WTC11 (cell line): Measurements from ENCODE around the gene MRPS18A. TPM values are rescaled to one million over a fixed set of nuclear protein-coding genes. Genes with fewer than 3 reads are reported as not detected.
A peak's percentile ranks its signal among the peaks of the same experiment; 100 is the strongest.
"Not testable (repeated sequence)": the region's sequence is repeated elsewhere in the genome, so short reads cannot be mapped to it uniquely, and the experiment has no call there.

Experiments
- ATAC-seq: fragments of 200-7000 bp; cut with Tn5 transposase; 2 replicates; pipeline ENCODE4 v1.10.0; 2021; ENCODE audit warnings: mild to moderate bottlenecking, moderate library complexity
- CTCF ChIA-PET: fragments of 300-600 bp; sonication (Branson Sonifier 250); formaldehyde crosslinking; loops from one replicate; lab custom pipeline; 2021; ENCODE audit warnings: antibody characterized with exemption; lab: Charles Lee
- POLR2A ChIA-PET: fragments of 350-600 bp; sonication (Branson Sonifier 250); formaldehyde crosslinking; loops from one replicate; lab custom pipeline; 2021; ENCODE audit warnings: antibody characterized with exemption; lab: Charles Lee
- DNase-seq: peaks from one replicate; pipeline ENCODE4 v3.0.0; 2021; ENCODE audit warnings: low spot score
- H3K27ac Mint-ChIP-seq: 2 replicates; pipeline ENCODE4 v1.8.0; 2021; ENCODE audit warnings: mixed read lengths
- H3K27me3 Mint-ChIP-seq: 2 replicates; pipeline ENCODE4 v1.8.0; 2021; ENCODE audit warnings: low read depth, mild to moderate bottlenecking, moderate library complexity, mixed read lengths
- H3K36me3 Mint-ChIP-seq: 2 replicates; pipeline ENCODE4 v1.8.0; 2021; ENCODE audit warnings: mixed read lengths
- H3K4me1 Mint-ChIP-seq: 2 replicates; pipeline ENCODE4 v1.8.0; 2022; ENCODE audit warnings: mixed read lengths
- H3K4me3 Mint-ChIP-seq: 2 replicates; pipeline ENCODE4 v1.8.0; 2021; ENCODE audit warnings: mild to moderate bottlenecking, moderate library complexity, mixed read lengths
- H3K9me3 Mint-ChIP-seq: 2 replicates; pipeline ENCODE4 v1.8.0; 2021; ENCODE audit warnings: mixed read lengths
- ATF1 ChIP-seq: sonication (generic); formaldehyde crosslinking; IDR thresholded peaks from 2 replicates; pipeline ENCODE4 v1.8.1; 2023; ENCODE audit warnings: mild to moderate bottlenecking, moderate library complexity, missing genetic modification reagents
- ETV6 ChIP-seq: sonication (generic); formaldehyde crosslinking; IDR thresholded peaks from 2 replicates; pipeline ENCODE4 v1.8.1; 2022; ENCODE audit warnings: mild to moderate bottlenecking, missing genetic modification reagents
- FOXK1 ChIP-seq: sonication (generic); formaldehyde crosslinking; IDR thresholded peaks from 2 replicates; pipeline ENCODE4 v1.8.0; 2022; ENCODE audit warnings: mild to moderate bottlenecking, moderate library complexity, missing genetic modification reagents
- GRHL2 ChIP-seq: fragments of 250-450 bp; sonication (Bioruptor Pico); IDR thresholded peaks from 2 replicates; pipeline ENCODE4 v1.8.0; 2022; ENCODE audit warnings: mild to moderate bottlenecking, moderate library complexity; ENCODE audit not compliant: insufficient replicate concordance, severe bottlenecking
- MLX ChIP-seq: sonication (generic); formaldehyde crosslinking; IDR thresholded peaks from 2 replicates; pipeline ENCODE4 v1.8.1; 2023; ENCODE audit warnings: mild to moderate bottlenecking, missing genetic modification reagents, moderate library complexity
- PRRX2 ChIP-seq: fragments of 250-450 bp; sonication (Bioruptor Pico); IDR thresholded peaks from 2 replicates; pipeline ENCODE4 v1.8.0; 2021; ENCODE audit warnings: mild to moderate bottlenecking
- SP1 ChIP-seq: sonication (generic); formaldehyde crosslinking; conservative IDR thresholded peaks from 2 replicates; pipeline ENCODE4 v1.8.1; 2022; ENCODE audit warnings: missing genetic modification reagents
- STAT6 ChIP-seq: sonication (generic); formaldehyde crosslinking; conservative IDR thresholded peaks from 2 replicates; pipeline ENCODE4 v1.8.1; 2023; ENCODE audit warnings: mild to moderate bottlenecking, low read depth, missing genetic modification reagents, moderate library complexity
- ZNF263 ChIP-seq: sonication (generic); formaldehyde crosslinking; IDR thresholded peaks from 2 replicates; pipeline ENCODE4 v1.8.1; 2022; ENCODE audit warnings: low read depth, mild to moderate bottlenecking, moderate library complexity, missing genetic modification reagents
- ZNF671 ChIP-seq: fragments of 250-450 bp; sonication (Bioruptor Pico); IDR thresholded peaks from 2 replicates; pipeline ENCODE4 v1.8.0; 2021; ENCODE audit warnings: mild to moderate bottlenecking
- total RNA-seq: library from RNA; stranded (reverse); gene quantifications from 3 replicates; pipeline ENCODE4 v1.2.3, GENCODE V29; 2021
- TF ChIP-seq, protein P1 (sequence below): sonication (generic); formaldehyde crosslinking; IDR thresholded peaks from 2 replicates; pipeline ENCODE4 v1.8.1; 2023; ENCODE audit warnings: mild to moderate bottlenecking, moderate library complexity, missing genetic modification reagents
- TF ChIP-seq, protein P2 (sequence below): sonication (generic); formaldehyde crosslinking; IDR thresholded peaks from 2 replicates; pipeline ENCODE4 v1.8.1; 2022; ENCODE audit warnings: mild to moderate bottlenecking, missing genetic modification reagents, moderate library complexity, borderline replicate concordance
- TF ChIP-seq, protein P3 (sequence below): fragments of 250-450 bp; sonication (Bioruptor Pico); IDR thresholded peaks from 2 replicates; pipeline ENCODE4 v1.9.0; 2021; ENCODE audit warnings: mild to moderate bottlenecking, borderline replicate concordance
- TF ChIP-seq, protein P4 (sequence below): sonication (generic); formaldehyde crosslinking; IDR thresholded peaks from 2 replicates; pipeline ENCODE4 v1.8.1; 2022; ENCODE audit warnings: low read depth, missing genetic modification reagents, borderline replicate concordance

MRPS18A gene
- total RNA-seq, 1 experiment from 2014 or later: 61.6 TPM

DNA sequence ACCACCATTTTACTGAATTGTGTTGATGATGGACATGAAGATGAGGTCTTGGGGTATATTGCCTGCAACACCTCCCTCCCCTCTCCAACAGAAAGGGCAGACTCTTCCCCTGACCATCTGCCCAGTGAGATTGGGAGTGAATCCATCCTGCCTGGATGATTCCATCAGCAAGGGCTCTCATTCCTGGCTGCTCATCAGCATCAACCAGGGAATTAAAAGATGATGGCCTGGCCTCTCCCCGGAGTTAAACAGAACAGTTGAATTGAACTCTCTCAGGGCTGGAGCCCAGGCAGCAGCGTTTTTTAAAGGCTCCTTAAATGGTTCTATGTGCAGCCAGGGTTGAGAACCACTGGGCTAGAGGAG is 14.6 kb upstream of the MRPS18A start:
- CTCF ChIA-PET: no interaction called here
- POLR2A ChIA-PET: no interaction called here
- H3K36me3 Mint-ChIP-seq: no peaks in the 10 kb centered on the region; the same call in 1 of the 2 replicates
- peak overlapping the region; percentile 51 for H3K4me3 Mint-ChIP-seq
- TF ChIP-seq PRRX2 (CRISPR knock-in tag) (no peak), SP1 (no peak), STAT6 (CRISPR knock-in tag) (no peak), ATF1 (CRISPR knock-in tag) (no peak), GRHL2 (CRISPR knock-in tag) (no peak), ZNF263 (CRISPR knock-in tag) (no peak), MLX (CRISPR knock-in tag) (no peak), ZNF671 (CRISPR knock-in tag) (no peak), ETV6 (CRISPR knock-in tag) (no peak), FOXK1 (CRISPR knock-in tag) (no peak)
- TF ChIP-seq, protein P1, sequence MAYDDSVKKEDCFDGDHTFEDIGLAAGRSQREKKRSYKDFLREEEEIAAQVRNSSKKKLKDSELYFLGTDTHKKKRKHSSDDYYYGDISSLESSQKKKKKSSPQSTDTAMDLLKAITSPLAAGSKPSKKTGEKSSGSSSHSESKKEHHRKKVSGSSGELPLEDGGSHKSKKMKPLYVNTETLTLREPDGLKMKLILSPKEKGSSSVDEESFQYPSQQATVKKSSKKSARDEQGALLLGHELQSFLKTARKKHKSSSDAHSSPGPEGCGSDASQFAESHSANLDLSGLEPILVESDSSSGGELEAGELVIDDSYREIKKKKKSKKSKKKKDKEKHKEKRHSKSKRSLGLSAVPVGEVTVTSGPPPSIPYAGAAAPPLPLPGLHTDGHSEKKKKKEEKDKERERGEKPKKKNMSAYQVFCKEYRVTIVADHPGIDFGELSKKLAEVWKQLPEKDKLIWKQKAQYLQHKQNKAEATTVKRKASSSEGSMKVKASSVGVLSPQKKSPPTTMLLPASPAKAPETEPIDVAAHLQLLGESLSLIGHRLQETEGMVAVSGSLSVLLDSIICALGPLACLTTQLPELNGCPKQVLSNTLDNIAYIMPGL (CRISPR knock-in tag): no peak
- TF ChIP-seq, protein P2, sequence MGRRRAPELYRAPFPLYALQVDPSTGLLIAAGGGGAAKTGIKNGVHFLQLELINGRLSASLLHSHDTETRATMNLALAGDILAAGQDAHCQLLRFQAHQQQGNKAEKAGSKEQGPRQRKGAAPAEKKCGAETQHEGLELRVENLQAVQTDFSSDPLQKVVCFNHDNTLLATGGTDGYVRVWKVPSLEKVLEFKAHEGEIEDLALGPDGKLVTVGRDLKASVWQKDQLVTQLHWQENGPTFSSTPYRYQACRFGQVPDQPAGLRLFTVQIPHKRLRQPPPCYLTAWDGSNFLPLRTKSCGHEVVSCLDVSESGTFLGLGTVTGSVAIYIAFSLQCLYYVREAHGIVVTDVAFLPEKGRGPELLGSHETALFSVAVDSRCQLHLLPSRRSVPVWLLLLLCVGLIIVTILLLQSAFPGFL (CRISPR knock-in tag): no peak
- TF ChIP-seq, protein P3, sequence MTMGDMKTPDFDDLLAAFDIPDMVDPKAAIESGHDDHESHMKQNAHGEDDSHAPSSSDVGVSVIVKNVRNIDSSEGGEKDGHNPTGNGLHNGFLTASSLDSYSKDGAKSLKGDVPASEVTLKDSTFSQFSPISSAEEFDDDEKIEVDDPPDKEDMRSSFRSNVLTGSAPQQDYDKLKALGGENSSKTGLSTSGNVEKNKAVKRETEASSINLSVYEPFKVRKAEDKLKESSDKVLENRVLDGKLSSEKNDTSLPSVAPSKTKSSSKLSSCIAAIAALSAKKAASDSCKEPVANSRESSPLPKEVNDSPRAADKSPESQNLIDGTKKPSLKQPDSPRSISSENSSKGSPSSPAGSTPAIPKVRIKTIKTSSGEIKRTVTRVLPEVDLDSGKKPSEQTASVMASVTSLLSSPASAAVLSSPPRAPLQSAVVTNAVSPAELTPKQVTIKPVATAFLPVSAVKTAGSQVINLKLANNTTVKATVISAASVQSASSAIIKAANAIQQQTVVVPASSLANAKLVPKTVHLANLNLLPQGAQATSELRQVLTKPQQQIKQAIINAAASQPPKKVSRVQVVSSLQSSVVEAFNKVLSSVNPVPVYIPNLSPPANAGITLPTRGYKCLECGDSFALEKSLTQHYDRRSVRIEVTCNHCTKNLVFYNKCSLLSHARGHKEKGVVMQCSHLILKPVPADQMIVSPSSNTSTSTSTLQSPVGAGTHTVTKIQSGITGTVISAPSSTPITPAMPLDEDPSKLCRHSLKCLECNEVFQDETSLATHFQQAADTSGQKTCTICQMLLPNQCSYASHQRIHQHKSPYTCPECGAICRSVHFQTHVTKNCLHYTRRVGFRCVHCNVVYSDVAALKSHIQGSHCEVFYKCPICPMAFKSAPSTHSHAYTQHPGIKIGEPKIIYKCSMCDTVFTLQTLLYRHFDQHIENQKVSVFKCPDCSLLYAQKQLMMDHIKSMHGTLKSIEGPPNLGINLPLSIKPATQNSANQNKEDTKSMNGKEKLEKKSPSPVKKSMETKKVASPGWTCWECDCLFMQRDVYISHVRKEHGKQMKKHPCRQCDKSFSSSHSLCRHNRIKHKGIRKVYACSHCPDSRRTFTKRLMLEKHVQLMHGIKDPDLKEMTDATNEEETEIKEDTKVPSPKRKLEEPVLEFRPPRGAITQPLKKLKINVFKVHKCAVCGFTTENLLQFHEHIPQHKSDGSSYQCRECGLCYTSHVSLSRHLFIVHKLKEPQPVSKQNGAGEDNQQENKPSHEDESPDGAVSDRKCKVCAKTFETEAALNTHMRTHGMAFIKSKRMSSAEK: no peak
- TF ChIP-seq, protein P4, sequence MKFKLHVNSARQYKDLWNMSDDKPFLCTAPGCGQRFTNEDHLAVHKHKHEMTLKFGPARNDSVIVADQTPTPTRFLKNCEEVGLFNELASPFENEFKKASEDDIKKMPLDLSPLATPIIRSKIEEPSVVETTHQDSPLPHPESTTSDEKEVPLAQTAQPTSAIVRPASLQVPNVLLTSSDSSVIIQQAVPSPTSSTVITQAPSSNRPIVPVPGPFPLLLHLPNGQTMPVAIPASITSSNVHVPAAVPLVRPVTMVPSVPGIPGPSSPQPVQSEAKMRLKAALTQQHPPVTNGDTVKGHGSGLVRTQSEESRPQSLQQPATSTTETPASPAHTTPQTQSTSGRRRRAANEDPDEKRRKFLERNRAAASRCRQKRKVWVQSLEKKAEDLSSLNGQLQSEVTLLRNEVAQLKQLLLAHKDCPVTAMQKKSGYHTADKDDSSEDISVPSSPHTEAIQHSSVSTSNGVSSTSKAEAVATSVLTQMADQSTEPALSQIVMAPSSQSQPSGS (CRISPR knock-in tag): no peak
- ATAC-seq (no peak), DNase-seq (no peak)
- peak overlapping the region; percentile 99 for H3K27ac Mint-ChIP-seq
- H3K27me3 Mint-ChIP-seq: no peaks in the 10 kb centered on the region; the same call in 1 of the 2 replicates
- H3K4me1 Mint-ChIP-seq: peaks cover 79% of the 10 kb centered on the region
- H3K9me3 Mint-ChIP-seq: no peaks in the 10 kb centered on the region

DNA sequence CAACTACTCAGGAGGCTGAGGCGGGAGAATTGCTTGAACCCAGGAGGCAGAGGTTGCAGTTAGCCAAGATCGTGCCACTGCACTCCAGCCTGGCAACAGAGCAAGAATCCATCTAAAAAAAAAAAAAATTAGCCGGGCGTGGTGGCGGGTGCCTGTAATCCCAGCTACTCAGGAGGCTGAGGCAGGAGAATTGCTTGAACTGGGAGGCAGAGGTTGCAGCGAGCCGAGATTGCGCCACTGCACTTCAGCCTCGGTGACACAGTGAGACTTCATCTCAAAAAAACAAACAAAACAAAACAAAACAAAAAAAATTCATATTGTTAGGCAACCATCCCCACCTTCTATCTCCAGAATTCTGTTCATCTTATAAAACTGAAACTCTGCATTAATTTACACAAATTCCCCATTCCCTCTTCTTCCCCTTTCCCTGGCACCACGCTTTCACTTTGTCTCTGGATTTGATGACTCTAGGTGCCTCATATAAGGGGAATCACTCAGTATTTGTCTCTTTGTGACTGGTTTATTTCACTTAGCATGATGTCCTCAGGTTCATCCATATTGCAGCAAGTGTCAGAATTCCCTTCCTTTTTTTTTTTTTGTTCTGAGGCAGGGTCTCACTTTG is 13.5 kb upstream of the MRPS18A start:
- POLR2A ChIA-PET: interaction anchor here (0.6 kb wide), 1 partner anchor 72 kb away, joined by 3 read pairs; the partner anchor contains the start of gene GTPBP2
- DNase-seq, ATAC-seq, H3K27me3 Mint-ChIP-seq, H3K36me3 Mint-ChIP-seq, H3K4me3 Mint-ChIP-seq, CTCF ChIA-PET, H3K9me3 Mint-ChIP-seq: not testable (repeated sequence)
- Mint-ChIP-seq H3K4me1 (peaks cover 72% of the 10 kb centered on the region), H3K27ac (peak overlapping the region; percentile 99)
